ENCODE measurements around the gene ZNFX1. TPM values are rescaled to one million over a fixed set of nuclear protein-coding genes. Genes with fewer than 3 reads are reported as not detected.

The ZNFX1 gene
- total RNA-seq, 1 donor from 2014 or later = 77.4 TPM

DNA sequence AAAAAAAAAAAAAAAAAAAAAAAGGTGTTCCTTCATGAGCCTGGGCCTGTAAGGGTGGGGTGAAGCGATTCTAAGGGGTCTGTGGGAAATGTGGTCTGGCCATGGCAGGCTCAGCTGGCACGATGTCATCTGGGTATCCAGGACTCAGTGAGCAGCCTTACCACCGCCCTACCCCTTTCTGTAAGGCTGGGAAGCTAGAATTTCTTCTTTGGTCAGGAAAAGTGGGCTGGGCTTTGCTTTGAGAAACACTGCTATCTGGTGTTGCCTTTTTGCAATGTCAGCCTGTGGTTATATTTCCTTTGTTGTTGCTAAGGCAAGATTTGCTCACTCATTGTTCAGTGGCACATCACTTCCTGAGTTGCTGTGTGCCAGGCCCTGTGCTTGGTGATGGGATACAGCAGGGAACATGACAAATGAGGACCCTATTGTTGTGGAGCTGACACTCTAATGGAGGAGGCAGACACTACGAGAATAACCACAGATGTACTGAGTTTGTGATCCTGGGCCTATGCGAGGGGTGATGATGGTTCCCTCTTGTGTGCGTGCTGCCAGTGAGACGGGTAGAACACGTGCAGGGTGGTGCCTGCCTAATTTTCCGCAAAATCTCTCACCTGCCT, 45.9 kb upstream of the ZNFX1 start:
- Mint-ChIP-seq H3K27me3 (ENCODE audit: low read depth, unreplicated experiment) (peaks cover 58% of the 10 kb centered on the region), H3K36me3 (ENCODE audit: low read depth, unreplicated experiment) (peaks cover 1% of the 10 kb centered on the region), H3K9me3 (ENCODE audit: unreplicated experiment) (no peaks in the 10 kb centered on the region), H3K27ac (ENCODE audit: unreplicated experiment) (peak overlapping the region; percentile 91), H3K4me1 (ENCODE audit: low read depth, unreplicated experiment) (peaks cover 7% of the 10 kb centered on the region), H3K4me3 (ENCODE audit: unreplicated experiment) (no peak overlapping the region)
- FAIRE-seq (peak; percentile 62), DNase-seq (ENCODE audit: low read depth) (peak; percentile 86)
- no peaks in the 10 kb centered on the region for H4K20me1 ChIP-seq (ENCODE audit: insufficient read depth, low read length)
- TF ChIP-seq, protein P1, sequence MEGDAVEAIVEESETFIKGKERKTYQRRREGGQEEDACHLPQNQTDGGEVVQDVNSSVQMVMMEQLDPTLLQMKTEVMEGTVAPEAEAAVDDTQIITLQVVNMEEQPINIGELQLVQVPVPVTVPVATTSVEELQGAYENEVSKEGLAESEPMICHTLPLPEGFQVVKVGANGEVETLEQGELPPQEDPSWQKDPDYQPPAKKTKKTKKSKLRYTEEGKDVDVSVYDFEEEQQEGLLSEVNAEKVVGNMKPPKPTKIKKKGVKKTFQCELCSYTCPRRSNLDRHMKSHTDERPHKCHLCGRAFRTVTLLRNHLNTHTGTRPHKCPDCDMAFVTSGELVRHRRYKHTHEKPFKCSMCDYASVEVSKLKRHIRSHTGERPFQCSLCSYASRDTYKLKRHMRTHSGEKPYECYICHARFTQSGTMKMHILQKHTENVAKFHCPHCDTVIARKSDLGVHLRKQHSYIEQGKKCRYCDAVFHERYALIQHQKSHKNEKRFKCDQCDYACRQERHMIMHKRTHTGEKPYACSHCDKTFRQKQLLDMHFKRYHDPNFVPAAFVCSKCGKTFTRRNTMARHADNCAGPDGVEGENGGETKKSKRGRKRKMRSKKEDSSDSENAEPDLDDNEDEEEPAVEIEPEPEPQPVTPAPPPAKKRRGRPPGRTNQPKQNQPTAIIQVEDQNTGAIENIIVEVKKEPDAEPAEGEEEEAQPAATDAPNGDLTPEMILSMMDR (IDR thresholded peaks at IDR 0.05; ENCODE audit: insufficient read depth, low read depth, low read length) = peak; percentile 35
- no peak for TF ChIP-seq EZH2 (IDR thresholded peaks at IDR 0.05; ENCODE audit: insufficient read depth, low read length)
- H3K36me3 ChIP-seq (ENCODE audit: insufficient read depth, low read length) = no peaks in the 10 kb centered on the region
- H3K4me3 ChIP-seq (ENCODE audit: insufficient read depth, low read depth, low read length) = no peak overlapping the region
- H3K27ac ChIP-seq (ENCODE audit: low read depth, low read length) = no peak overlapping the region
- H3K9me3 ChIP-seq (ENCODE audit: insufficient read depth, low read depth, low read length) = no peaks in the 10 kb centered on the region
- peaks cover 46% of the 10 kb centered on the region for H3K27me3 ChIP-seq (ENCODE audit: insufficient read depth, low read length)
- peak overlapping the region; percentile 40 for H2AFZ ChIP-seq (ENCODE audit: low read depth, low read length)
- no peaks in the 10 kb centered on the region for H3K79me2 ChIP-seq (ENCODE audit: insufficient read depth, low read length)
- peak overlapping the region; percentile 2 for H3K4me2 ChIP-seq (ENCODE audit: low read length)
- H3K9ac ChIP-seq (ENCODE audit: low read length) = no peak overlapping the region
- H3K4me1 ChIP-seq (ENCODE audit: insufficient read depth, low read length) = peaks cover 20% of the 10 kb centered on the region

DNA sequence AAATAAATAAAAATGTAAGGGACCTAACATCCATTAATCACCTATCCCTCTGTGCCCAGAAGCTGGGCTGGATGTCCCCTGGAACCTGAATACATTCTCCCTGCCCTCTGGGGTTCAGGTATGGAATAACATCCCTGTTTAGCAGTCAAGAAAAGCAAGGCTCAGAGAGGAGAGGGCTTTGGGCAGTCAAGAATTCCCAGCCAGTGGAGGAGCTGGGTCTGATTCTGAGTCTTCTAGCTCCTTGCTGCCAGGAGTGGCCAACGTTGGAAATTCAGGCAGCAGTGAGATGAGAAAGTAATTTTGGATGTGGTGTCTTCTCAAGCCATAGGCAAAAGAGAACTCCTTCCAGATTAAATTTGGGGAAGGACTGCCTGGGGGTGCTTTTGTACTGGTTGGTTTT, 42.6 kb upstream of the ZNFX1 start:
- Histone ChIP-seq H3K9me3 (ENCODE audit: insufficient read depth, low read depth, low read length) (no peaks in the 10 kb centered on the region), H3K9ac (ENCODE audit: low read length) (no peak overlapping the region), H4K20me1 (ENCODE audit: insufficient read depth, low read length) (no peaks in the 10 kb centered on the region), H2AFZ (ENCODE audit: low read depth, low read length) (no peak overlapping the region), H3K27ac (ENCODE audit: low read depth, low read length) (no peak overlapping the region), H3K79me2 (ENCODE audit: insufficient read depth, low read length) (no peaks in the 10 kb centered on the region), H3K4me1 (ENCODE audit: insufficient read depth, low read length) (peaks cover 13% of the 10 kb centered on the region), H3K36me3 (ENCODE audit: insufficient read depth, low read length) (no peaks in the 10 kb centered on the region), H3K27me3 (ENCODE audit: insufficient read depth, low read length) (peaks cover 61% of the 10 kb centered on the region), H3K4me3 (ENCODE audit: insufficient read depth, low read depth, low read length) (no peak overlapping the region), H3K4me2 (ENCODE audit: low read length) (no peak overlapping the region)
- TF ChIP-seq EZH2 (IDR thresholded peaks at IDR 0.05; ENCODE audit: insufficient read depth, low read length) = no peak
- TF ChIP-seq, protein P1 (IDR thresholded peaks at IDR 0.05; ENCODE audit: insufficient read depth, low read depth, low read length) = peak; percentile 30
- DNase-seq (ENCODE audit: low read depth) = peak; percentile 27
- no peaks in the 10 kb centered on the region for H3K9me3 Mint-ChIP-seq (ENCODE audit: unreplicated experiment)
- peaks cover 3% of the 10 kb centered on the region for H3K36me3 Mint-ChIP-seq (ENCODE audit: low read depth, unreplicated experiment)
- peaks cover 59% of the 10 kb centered on the region for H3K27me3 Mint-ChIP-seq (ENCODE audit: low read depth, unreplicated experiment)
- H3K4me1 Mint-ChIP-seq (ENCODE audit: low read depth, unreplicated experiment) = peaks cover 5% of the 10 kb centered on the region
- no peak overlapping the region for H3K4me3 Mint-ChIP-seq (ENCODE audit: unreplicated experiment)
- no peak for FAIRE-seq
- H3K27ac Mint-ChIP-seq (ENCODE audit: unreplicated experiment) = no peak overlapping the region

DNA sequence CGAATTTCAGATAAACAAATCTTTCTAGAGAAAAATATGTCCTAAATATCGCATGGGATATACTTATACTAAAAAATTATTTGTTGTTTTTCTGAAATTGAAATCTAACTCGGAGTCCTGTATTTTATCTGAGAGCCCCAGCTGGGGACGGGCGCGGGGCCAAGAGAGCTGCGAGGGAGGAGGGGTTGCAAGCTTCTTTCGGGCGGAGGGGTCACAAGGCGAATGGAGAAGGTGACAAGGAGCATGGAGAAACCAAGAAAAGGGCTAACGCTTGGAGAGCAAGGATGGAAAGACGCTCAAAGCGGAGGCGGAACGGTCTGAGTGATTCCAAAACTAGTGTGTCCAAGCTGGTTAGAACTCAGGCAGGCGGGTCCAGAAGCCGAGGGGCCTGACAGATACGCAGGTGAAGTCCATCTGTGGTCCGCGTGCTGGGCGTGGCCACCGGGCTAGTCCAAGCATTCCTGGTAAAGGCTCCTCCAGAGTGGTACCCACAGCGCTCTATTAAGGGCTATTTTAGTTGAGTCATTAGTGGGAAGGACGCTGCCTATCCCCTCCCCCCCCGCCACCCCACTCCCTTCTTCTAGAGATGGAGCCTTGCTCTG, 41.5 kb upstream of the ZNFX1 start:
- no peak overlapping the region for H3K9ac ChIP-seq (ENCODE audit: low read length)
- H2AFZ ChIP-seq (ENCODE audit: low read depth, low read length) = no peak overlapping the region
- peak overlapping the region; percentile 62 for H3K4me3 Mint-ChIP-seq (ENCODE audit: unreplicated experiment)
- H3K27ac Mint-ChIP-seq (ENCODE audit: unreplicated experiment) = no peak overlapping the region
- H3K27ac ChIP-seq (ENCODE audit: low read depth, low read length) = no peak overlapping the region
- no peaks in the 10 kb centered on the region for H3K9me3 Mint-ChIP-seq (ENCODE audit: unreplicated experiment)
- no peaks in the 10 kb centered on the region for H3K9me3 ChIP-seq (ENCODE audit: insufficient read depth, low read depth, low read length)
- no peaks in the 10 kb centered on the region for H4K20me1 ChIP-seq (ENCODE audit: insufficient read depth, low read length)
- DNase-seq (ENCODE audit: low read depth) = no peak
- peak overlapping the region; percentile 76 for H3K4me2 ChIP-seq (ENCODE audit: low read length)
- TF ChIP-seq, protein P1 (IDR thresholded peaks at IDR 0.05; ENCODE audit: insufficient read depth, low read depth, low read length) = no peak
- TF ChIP-seq EZH2 (IDR thresholded peaks at IDR 0.05; ENCODE audit: insufficient read depth, low read length) = no peak
- H3K79me2 ChIP-seq (ENCODE audit: insufficient read depth, low read length) = no peaks in the 10 kb centered on the region
- H3K27me3 Mint-ChIP-seq (ENCODE audit: low read depth, unreplicated experiment) = peaks cover 62% of the 10 kb centered on the region
- no peaks in the 10 kb centered on the region for H3K36me3 ChIP-seq (ENCODE audit: insufficient read depth, low read length)
- no peak overlapping the region for H3K4me3 ChIP-seq (ENCODE audit: insufficient read depth, low read depth, low read length)
- peaks cover 68% of the 10 kb centered on the region for H3K27me3 ChIP-seq (ENCODE audit: insufficient read depth, low read length)
- peaks cover 3% of the 10 kb centered on the region for H3K36me3 Mint-ChIP-seq (ENCODE audit: low read depth, unreplicated experiment)
- peaks cover 13% of the 10 kb centered on the region for H3K4me1 ChIP-seq (ENCODE audit: insufficient read depth, low read length)
- peaks cover 5% of the 10 kb centered on the region for H3K4me1 Mint-ChIP-seq (ENCODE audit: low read depth, unreplicated experiment)
- no peak for FAIRE-seq

Data from astrocyte (in vitro differentiated cells and primary cell).